ENCODE data around the gene CDK9. TPM values are rescaled to one million over a fixed set of nuclear protein-coding genes. Genes with fewer than 3 reads are reported as not detected.

CDK9 gene
- total and polyA plus RNA-seq, 2 experiments from 2014 or later = 58.5 to 84.3 TPM

GRCh38 chr9:127814619-127815511 lies 29.0 kb downstream of the CDK9 start (continued):
- TF ChIP-seq ZNF462 (CRISPR knock-in tag; IDR thresholded peaks at IDR 0.05) (no peak), POLR2AphosphoS5 (IDR thresholded peaks at IDR 0.05; ENCODE audit: low read depth) (no peak), ZNF114 (CRISPR knock-in tag; IDR thresholded peaks at IDR 0.05) (no peak), EZH2phosphoT487 (IDR thresholded peaks at IDR 0.05; ENCODE audit: unreplicated experiment) (no peak), JUNB (IDR thresholded peaks at IDR 0.05; ENCODE audit: unreplicated experiment) (no peak)

GRCh38 chr9:127815512-127816361 lies 29.9 kb downstream of the CDK9 start:
- H3F3A ChIP-seq (replicated peaks; ENCODE audit: low read depth) = no peaks in the 10 kb centered on the region; the same call in 1 of the 2 replicates
- no peaks in the 10 kb centered on the region for H3K9me3 Mint-ChIP-seq
- H3K4me1 ChIP-seq (ENCODE audit: insufficient read depth) = no peaks in the 10 kb centered on the region
- no peak overlapping the region for H3K27ac Mint-ChIP-seq
- no peak overlapping the region for H2AFZ ChIP-seq
- no peak overlapping the region for H3K4me2 ChIP-seq
- peaks cover 33% of the 10 kb centered on the region for H3K36me3 Mint-ChIP-seq (ENCODE audit: low read depth)
- peaks cover 17% of the 10 kb centered on the region for H3K27me3 Mint-ChIP-seq (ENCODE audit: insufficient read depth, low read depth, poor library complexity)
- H3K4me3 ChIP-seq = no peak overlapping the region
- H3K4me1 Mint-ChIP-seq = no peaks in the 10 kb centered on the region
- no peaks in the 10 kb centered on the region for H3K27me3 ChIP-seq (ENCODE audit: insufficient read depth)
- H3K79me2 ChIP-seq (replicated peaks; ENCODE audit: insufficient read depth) = no peaks in the 10 kb centered on the region
- no peak overlapping the region for H3K27ac ChIP-seq (ENCODE audit: low read depth)
- ATAC-seq (no peak; the same call in 2 of the 3 replicates), DNase-seq (ENCODE audit: low spot score) (no peak)
- no peak overlapping the region for H3K4me3 Mint-ChIP-seq
- peaks cover 8% of the 10 kb centered on the region for H3K36me3 ChIP-seq (ENCODE audit: insufficient read depth)
- H4K20me1 ChIP-seq (replicated peaks; ENCODE audit: insufficient read depth) = no peaks in the 10 kb centered on the region; the same call in 1 of the 2 replicates
- no peaks in the 10 kb centered on the region for H3K9me2 ChIP-seq (ENCODE audit: insufficient read depth)
- TF ChIP-seq POLR2AphosphoS5 (IDR thresholded peaks at IDR 0.05; ENCODE audit: low read depth) (no peak), ETS1 (IDR thresholded peaks at IDR 0.05) (no peak), STAT1 (IDR thresholded peaks at IDR 0.05; ENCODE audit: unreplicated experiment) (no peak)
